Measurements from ENCODE around the gene DVL3. TPM values are rescaled to one million over a fixed set of nuclear protein-coding genes. Genes with fewer than 3 reads are reported as not detected.

The DVL3 gene
- polyA plus RNA-seq, 1 donor from 2014 or later, result 78.9 TPM

- Histone ChIP-seq H3K27me3 (ENCODE audit: insufficient read depth, low read depth, low read length) (no peaks in the 10 kb centered on the region), H3K4me2 (ENCODE audit: low read length) (no peak overlapping the region), H4K20me1 (ENCODE audit: insufficient read depth) (no peaks in the 10 kb centered on the region), H3F3A (ENCODE audit: insufficient read depth, low read length, poor library complexity, severe bottlenecking) (no peaks in the 10 kb centered on the region), H2AFZ (ENCODE audit: low read depth, low read length) (no peak overlapping the region), H3K4me3 (ENCODE audit: low read length) (no peak overlapping the region), H3K79me2 (replicated peaks; ENCODE audit: insufficient read depth, low read length) (no peaks in the 10 kb centered on the region), H3K9me2 (ENCODE audit: insufficient read depth, low read length) (no peaks in the 10 kb centered on the region), H3K36me3 (ENCODE audit: insufficient read depth, low read length) (no peaks in the 10 kb centered on the region), H3K9ac (ENCODE audit: low read length) (no peak overlapping the region), H3K9me3 (ENCODE audit: low read length) (no peaks in the 10 kb centered on the region), H3K27ac (ENCODE audit: low read length) (no peak overlapping the region)
- TF ChIP-seq REST (IDR thresholded peaks at IDR 0.05; ENCODE audit: borderline replicate concordance) (no peak), EZH2 (IDR thresholded peaks at IDR 0.05; ENCODE audit: borderline replicate concordance, insufficient read depth, low read length, poor library complexity, severe bottlenecking) (no peak), SMC3 (conservative IDR thresholded peaks at IDR 0.05; ENCODE audit: poor library complexity) (no peak), TAF1 (IDR thresholded peaks at IDR 0.05; ENCODE audit: low read depth) (no peak), CTCF (IDR thresholded peaks at IDR 0.05; ENCODE audit: poor library complexity, severe bottlenecking) (no peak), EP300 (conservative IDR thresholded peaks at IDR 0.05; ENCODE audit: poor library complexity, severe bottlenecking) (no peak), RAD21 (conservative IDR thresholded peaks at IDR 0.05) (no peak), MXI1 (conservative IDR thresholded peaks at IDR 0.05; ENCODE audit: poor library complexity, severe bottlenecking) (no peak), POLR2AphosphoS5 (IDR thresholded peaks at IDR 0.05) (no peak)
These were observed 10.7 kb upstream of the DVL3 start for GRCh38 chr3:184144505-184144904.

GRCh38 chr3:184145111-184145524 is 10.1 kb upstream of the DVL3 start:
- Histone ChIP-seq H3K9ac (ENCODE audit: low read length) (no peak overlapping the region), H3K4me3 (ENCODE audit: low read length) (no peak overlapping the region), H3K36me3 (ENCODE audit: insufficient read depth, low read length) (no peaks in the 10 kb centered on the region), H3K4me2 (ENCODE audit: low read length) (no peak overlapping the region), H3K27ac (ENCODE audit: low read length) (no peak overlapping the region), H4K20me1 (ENCODE audit: insufficient read depth) (no peaks in the 10 kb centered on the region), H3F3A (ENCODE audit: insufficient read depth, low read length, poor library complexity, severe bottlenecking) (no peaks in the 10 kb centered on the region), H3K9me3 (ENCODE audit: low read length) (no peaks in the 10 kb centered on the region), H3K79me2 (replicated peaks; ENCODE audit: insufficient read depth, low read length) (no peaks in the 10 kb centered on the region), H3K9me2 (ENCODE audit: insufficient read depth, low read length) (no peaks in the 10 kb centered on the region), H2AFZ (ENCODE audit: low read depth, low read length) (no peak overlapping the region), H3K27me3 (ENCODE audit: insufficient read depth, low read depth, low read length) (no peaks in the 10 kb centered on the region)
- TF ChIP-seq REST (IDR thresholded peaks at IDR 0.05; ENCODE audit: borderline replicate concordance) (no peak), CTCF (IDR thresholded peaks at IDR 0.05; ENCODE audit: poor library complexity, severe bottlenecking) (peak; percentile 33)

Data from neural cell (in vitro differentiated cells).